HCT116 (cell line): ENCODE measurements around the gene CNKSR3.

Source experiments
- EZH2 ChIP-seq: fragments of 200-600 bp; sonication (generic); IDR thresholded peaks from 2 replicates; pipeline ENCODE4 v1.6.1; 2017; ENCODE audit warnings: antibody characterized with exemption, mixed run types
- EZH2phosphoT487 ChIP-seq: fragments of 200-600 bp; IDR thresholded peaks from 2 replicates; pipeline ENCODE4 v1.6.1; 2018; ENCODE audit warnings: antibody characterized with exemption, borderline replicate concordance
- POLR2A ChIP-seq: IDR thresholded peaks from 2 replicates; pipeline ENCODE4 v1.7.0; 2011; ENCODE audit warnings: borderline replicate concordance; ENCODE audit not compliant: insufficient read depth, insufficient read length; ENCODE audit errors: extremely low read depth
- SIN3A ChIP-seq: IDR thresholded peaks from 2 replicates; pipeline ENCODE4 v1.6.1; 2012; ENCODE audit warnings: low read depth
- YY1 ChIP-seq: IDR thresholded peaks from 2 replicates; pipeline ENCODE4 v1.6.1; 2011; ENCODE audit warnings: low read length, low read depth, moderate library complexity, mild to moderate bottlenecking; ENCODE audit not compliant: insufficient replicate concordance; ENCODE audit errors: extremely low read depth
- TF ChIP-seq, protein P1 (sequence below): IDR thresholded peaks from 2 replicates; pipeline ENCODE4 v1.6.1; 2011; ENCODE audit warnings: mild to moderate bottlenecking, low read length, moderate library complexity; ENCODE audit not compliant: insufficient replicate concordance; ENCODE audit errors: extremely low read depth
- TF ChIP-seq, protein P2 (sequence below), 3 experiments: fragments of 200-600 bp in 1 of 3; sonication (generic) in 1 of 3; IDR thresholded peaks in 2 of 3; conservative IDR thresholded peaks in 1 of 3; 2 replicates each; pipeline ENCODE4 v1.5.1; 2012 to 2017; ENCODE audit warnings: low read depth in 2 of 3, low read length in 2 of 3, antibody characterized with exemption in 1 of 3, borderline replicate concordance in 1 of 3, control low read depth in 1 of 3, mild to moderate bottlenecking in 1 of 3, mixed read lengths in 1 of 3, mixed run types in 1 of 3, moderate library complexity in 1 of 3; ENCODE audit not compliant: insufficient read depth in 1 of 3
- TF ChIP-seq, protein P3 (sequence below): IDR thresholded peaks from 2 replicates; pipeline ENCODE4 v1.6.1; 2012
- TF ChIP-seq, protein P4 (sequence below): IDR thresholded peaks from 2 replicates; pipeline ENCODE4 v1.6.1; 2012

DNA sequence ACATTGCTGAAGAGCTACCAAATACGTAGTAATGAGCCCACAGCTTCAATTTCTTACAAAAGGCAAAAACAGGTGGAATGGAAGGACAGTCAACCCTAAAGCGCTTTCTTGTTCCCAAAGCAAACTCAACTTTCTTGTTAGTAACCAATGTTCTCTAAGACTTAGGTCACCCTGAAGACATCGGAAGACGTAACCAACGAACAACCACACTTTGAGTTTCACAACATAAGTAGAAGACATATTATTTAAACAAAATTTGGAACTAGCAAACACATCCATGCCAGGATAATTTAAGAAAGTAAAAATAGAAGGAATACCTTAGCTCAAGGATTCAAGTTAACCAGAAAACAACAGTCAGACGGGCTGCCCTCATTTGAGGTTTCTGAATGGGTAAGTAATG lies 51.0 kb downstream of the CNKSR3 start:
- TF ChIP-seq EZH2 (no peak), POLR2A (no peak), EZH2phosphoT487 (no peak), YY1 (no peak), SIN3A (no peak)
- TF ChIP-seq, protein P1, sequence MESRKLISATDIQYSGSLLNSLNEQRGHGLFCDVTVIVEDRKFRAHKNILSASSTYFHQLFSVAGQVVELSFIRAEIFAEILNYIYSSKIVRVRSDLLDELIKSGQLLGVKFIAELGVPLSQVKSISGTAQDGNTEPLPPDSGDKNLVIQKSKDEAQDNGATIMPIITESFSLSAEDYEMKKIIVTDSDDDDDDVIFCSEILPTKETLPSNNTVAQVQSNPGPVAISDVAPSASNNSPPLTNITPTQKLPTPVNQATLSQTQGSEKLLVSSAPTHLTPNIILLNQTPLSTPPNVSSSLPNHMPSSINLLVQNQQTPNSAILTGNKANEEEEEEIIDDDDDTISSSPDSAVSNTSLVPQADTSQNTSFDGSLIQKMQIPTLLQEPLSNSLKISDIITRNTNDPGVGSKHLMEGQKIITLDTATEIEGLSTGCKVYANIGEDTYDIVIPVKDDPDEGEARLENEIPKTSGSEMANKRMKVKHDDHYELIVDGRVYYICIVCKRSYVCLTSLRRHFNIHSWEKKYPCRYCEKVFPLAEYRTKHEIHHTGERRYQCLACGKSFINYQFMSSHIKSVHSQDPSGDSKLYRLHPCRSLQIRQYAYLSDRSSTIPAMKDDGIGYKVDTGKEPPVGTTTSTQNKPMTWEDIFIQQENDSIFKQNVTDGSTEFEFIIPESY: no peak
- TF ChIP-seq, protein P2, sequence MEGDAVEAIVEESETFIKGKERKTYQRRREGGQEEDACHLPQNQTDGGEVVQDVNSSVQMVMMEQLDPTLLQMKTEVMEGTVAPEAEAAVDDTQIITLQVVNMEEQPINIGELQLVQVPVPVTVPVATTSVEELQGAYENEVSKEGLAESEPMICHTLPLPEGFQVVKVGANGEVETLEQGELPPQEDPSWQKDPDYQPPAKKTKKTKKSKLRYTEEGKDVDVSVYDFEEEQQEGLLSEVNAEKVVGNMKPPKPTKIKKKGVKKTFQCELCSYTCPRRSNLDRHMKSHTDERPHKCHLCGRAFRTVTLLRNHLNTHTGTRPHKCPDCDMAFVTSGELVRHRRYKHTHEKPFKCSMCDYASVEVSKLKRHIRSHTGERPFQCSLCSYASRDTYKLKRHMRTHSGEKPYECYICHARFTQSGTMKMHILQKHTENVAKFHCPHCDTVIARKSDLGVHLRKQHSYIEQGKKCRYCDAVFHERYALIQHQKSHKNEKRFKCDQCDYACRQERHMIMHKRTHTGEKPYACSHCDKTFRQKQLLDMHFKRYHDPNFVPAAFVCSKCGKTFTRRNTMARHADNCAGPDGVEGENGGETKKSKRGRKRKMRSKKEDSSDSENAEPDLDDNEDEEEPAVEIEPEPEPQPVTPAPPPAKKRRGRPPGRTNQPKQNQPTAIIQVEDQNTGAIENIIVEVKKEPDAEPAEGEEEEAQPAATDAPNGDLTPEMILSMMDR (IDR thresholded peaks at IDR 0.05 in 2 of 3, conservative IDR thresholded peaks at IDR 0.05 in 1 of 3; ENCODE audit: borderline replicate concordance in 1 of 3, insufficient read depth in 1 of 3, low read depth in 2 of 3, low read length in 2 of 3): no peak
- TF ChIP-seq, protein P3, sequence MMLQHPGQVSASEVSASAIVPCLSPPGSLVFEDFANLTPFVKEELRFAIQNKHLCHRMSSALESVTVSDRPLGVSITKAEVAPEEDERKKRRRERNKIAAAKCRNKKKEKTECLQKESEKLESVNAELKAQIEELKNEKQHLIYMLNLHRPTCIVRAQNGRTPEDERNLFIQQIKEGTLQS: no peak
- TF ChIP-seq, protein P4, sequence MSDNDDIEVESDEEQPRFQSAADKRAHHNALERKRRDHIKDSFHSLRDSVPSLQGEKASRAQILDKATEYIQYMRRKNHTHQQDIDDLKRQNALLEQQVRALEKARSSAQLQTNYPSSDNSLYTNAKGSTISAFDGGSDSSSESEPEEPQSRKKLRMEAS: no peak
